GM21367 (cell line): ENCODE measurements around the gene MAGEA2.
"Not testable (repeated sequence)": the region's sequence is repeated elsewhere in the genome, so short reads cannot be mapped to it uniquely, and the experiment has no call there.

Experiments used
- ATAC-seq: cut with Tn5 transposase; IDR thresholded peaks from one replicate; pipeline ENCODE4 v1.9.1; 2021; ENCODE audit not compliant: unreplicated experiment

The MAGEA2 gene, protein sequence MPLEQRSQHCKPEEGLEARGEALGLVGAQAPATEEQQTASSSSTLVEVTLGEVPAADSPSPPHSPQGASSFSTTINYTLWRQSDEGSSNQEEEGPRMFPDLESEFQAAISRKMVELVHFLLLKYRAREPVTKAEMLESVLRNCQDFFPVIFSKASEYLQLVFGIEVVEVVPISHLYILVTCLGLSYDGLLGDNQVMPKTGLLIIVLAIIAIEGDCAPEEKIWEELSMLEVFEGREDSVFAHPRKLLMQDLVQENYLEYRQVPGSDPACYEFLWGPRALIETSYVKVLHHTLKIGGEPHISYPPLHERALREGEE

DNA sequence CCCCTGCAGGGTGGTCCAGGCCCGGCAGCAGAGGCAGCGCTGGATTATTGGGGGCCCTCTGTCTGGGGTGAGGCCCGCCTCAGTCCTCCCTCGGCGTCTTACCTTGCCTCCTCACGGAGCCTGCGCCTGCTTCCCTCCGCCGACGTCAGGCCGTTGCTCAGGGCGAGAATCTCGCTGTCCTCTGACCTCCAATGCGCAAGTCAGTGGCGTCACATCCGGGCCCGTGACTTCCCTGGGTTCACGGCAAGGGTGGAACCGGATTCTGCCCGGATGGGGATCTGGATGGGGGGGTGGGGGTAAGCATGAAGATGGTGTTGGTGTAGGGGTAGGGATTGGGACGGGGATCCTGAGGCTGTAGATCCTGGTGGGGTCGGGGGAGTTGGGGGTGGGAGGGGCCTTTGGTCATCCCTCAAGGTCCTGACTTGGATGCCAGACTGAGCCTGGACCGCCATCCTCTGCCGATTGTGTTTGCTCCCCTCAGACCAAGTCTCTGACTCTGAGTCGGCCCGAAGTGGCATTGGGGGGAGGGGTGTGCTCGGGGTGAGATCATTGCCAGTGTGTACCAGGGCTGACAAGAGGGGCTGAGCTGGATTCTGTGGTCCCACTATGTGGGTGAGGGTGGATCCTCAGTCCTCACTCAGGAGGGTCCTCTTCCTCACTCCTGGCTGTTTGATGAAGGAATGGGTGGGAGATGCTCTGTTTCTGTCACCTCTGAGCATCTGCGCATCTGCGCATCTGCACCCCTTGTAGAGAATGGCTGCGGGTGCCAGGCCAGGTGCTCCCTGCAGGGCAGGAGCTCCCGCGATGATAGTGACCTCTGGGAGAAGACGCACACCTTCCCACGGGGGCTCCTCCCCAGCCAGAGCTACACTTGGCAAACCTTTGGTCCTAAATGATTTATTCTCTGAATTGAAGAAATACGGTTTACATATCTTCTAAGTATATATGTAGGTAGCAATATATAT is at the start of gene MAGEA2:
TSS of gene MAGEA2 (minus strand) at position 157 of the 965 bp plus-strand sequence. CDS start 2,479 bp downstream, outside the sequence.
- not testable (repeated sequence) for ATAC-seq

DNA sequence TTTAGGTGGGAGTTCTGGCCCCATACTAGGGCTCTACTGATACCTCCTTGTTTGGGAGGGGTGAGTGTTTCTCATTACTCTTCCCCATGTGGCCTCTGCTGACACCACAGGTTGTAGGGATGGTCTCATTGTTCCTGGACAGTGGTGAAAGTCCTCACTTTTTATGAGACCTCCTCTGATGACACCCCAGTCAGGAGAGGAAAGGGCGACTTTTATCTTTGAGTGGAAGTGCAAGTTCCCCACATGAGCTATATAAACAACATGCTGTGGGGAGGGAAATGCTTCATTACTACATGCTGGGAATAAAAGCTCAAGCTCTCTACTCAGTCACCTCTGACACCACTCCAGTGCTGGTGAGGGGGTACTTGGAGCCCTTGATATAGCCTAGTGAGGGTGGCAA is 45.3 kb upstream of the MAGEA2 start:
- no peak for ATAC-seq

DNA sequence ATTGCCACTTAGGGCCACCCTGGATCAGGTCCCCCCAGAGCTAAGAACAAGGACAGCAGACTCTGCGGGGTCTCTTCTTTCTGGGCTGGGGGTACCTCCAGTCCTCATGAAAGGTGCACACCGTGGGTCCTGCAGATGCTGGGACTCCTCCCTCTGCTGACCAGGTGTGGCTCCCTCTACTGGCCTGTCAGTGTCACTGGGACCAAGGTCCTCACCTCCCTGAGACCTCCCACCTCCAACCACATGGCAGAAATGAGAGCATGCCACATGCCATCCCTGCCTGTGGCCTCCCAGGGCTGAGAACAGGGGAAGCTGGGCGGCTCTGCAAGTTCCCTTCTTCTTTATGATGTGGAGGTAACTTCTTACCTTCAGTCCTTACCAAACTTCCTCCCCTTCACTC is 33.4 kb upstream of the MAGEA2 start:
- ATAC-seq, result peak; percentile 83

DNA sequence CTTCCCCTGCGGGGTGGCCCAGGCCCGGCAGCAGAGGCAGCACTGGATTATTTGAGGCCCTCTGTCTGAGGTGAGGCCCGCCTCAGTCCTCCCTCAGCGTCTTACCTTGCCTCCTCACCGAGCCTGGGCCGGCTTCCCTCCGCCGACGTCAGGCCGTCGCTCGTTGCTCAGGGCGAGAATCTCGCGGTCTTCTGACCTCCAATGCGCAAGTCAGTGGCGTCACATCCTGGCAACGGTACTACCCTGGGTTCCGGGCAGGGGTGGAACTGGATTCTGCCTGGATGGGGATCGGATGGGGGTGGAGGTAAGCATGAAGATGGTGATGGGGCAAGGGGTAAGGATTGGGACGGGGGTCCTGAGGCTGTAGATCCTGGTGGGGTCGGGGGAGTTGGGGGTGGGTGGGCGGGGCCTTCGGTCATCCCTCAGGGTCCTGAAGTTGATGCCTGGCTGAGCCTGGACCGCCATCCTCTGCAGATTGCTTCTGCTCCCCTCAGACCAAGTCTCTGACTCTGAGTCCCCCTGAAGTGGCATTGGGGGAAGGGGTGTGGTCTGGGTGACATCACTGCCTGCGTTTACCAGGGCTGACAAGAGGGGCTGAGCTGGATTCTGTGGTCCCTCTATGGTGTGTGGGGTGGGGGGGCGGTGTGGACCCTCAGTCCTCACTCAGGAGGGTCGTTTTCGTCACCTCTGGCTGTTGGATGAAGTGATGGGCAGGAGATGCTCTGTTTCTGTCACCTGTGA is 16.1 kb upstream of the MAGEA2 start, which contains the start of gene MAGEA6:
TSS of gene MAGEA6 (minus strand) at position 141 of the 741 bp plus-strand sequence. CDS start 2,039 bp downstream, outside the sequence.
- ATAC-seq, result not testable (repeated sequence)

DNA sequence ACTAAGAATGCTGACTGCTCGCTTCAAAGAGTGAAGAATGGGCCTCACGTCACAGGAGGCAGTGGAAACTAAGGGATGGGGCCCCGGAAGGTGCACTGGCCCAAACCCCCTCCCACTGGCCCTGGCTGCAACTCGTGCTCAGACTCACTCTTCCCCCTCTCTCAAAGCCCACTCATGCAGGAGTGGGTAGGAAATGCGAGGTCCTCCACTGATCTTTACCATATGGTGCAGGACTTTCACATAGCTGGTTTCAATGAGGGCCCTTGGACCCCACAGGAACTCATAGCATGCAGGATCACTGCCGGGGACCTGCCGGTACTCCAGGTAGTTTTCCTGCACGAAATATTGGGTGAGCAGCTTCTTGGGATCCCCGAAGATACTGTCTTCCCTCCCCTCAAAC is 12.9 kb upstream of the MAGEA2 start:
- ATAC-seq, result not testable (repeated sequence)

DNA sequence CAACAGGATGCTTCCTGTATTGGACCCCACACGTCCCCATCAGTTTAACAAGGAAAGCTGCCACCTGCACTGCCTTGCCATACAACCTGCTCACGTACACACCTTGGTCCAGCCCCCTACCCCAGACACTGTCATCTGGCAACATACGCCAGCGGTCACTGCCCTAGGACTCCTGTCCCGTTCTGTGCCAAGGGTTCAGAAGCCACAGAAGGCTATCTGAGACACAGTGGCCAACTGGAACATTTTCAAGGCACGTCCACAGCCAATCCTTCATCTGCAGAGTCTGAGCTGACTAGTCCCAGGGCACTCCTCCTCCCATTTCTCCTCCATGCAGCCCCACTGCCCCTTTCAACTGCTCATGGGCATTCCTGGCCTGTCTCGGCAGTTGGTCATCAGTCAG is 7.9 kb upstream of the MAGEA2 start:
- ATAC-seq, result not testable (repeated sequence)

DNA sequence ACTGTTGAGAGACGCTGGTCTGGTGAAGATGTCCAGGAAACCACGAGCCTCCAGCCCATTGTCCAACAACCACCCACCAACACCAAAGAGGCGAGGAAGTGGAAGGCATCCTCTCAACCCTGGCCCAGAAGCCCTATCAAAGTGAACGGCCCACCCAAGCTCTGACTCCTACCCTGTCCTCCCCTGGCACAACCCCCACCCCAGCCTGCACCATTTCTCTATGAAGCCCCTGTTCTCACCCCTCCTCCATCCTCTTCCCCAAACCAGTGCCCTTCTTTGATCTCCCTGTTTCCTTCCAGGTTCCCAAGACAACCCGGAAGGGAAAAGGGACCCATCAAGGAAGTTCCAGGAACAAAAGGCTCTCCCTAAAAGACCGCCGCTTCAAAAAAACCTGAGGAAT is 5.9 kb upstream of the MAGEA2 start:
- ATAC-seq, result not testable (repeated sequence)

DNA sequence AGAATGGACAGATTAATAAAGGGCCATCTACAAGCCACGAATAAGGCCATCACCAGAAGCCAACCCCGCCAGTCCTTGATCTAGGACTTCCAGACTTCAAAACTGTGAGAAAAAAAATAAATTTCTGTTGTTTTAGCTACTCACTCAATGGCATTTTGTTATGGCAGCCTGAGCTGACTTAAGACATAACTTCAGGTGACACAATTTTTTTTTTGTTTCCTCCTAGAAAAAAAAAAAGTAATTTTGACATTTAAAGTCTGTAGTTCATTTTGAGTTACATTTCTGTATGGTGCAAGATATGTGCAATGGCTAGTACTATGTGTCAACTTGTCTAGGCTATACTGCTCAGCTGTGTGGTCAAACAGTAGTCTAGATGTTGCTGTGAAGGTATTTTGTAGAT is 5.3 kb upstream of the MAGEA2 start, which contains the start of gene CSAG3:
TSS of gene CSAG3 (plus strand) at position 301 of the 400 bp plus-strand sequence.
- ATAC-seq, result not testable (repeated sequence)

DNA sequence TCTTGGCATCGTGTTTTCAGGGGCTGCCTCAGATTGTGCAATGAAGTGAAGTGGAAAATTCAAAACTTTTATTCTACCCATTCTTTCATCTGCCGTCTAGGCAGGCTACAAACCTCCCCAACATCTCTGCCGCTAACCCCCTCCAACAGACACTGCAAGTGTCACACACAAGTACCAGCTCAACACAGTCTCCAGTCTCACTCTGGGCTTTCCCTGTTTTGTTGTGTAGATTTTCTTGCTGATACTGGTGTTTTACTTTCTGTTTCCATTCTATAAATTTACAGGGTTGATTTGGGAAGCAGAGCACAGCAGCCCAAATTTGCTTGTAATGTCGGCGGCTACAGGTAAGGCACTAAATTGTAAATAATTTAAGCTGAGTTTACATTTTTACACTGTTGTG is 1.2 kb upstream of the MAGEA2 start:
- ATAC-seq, result not testable (repeated sequence)

DNA sequence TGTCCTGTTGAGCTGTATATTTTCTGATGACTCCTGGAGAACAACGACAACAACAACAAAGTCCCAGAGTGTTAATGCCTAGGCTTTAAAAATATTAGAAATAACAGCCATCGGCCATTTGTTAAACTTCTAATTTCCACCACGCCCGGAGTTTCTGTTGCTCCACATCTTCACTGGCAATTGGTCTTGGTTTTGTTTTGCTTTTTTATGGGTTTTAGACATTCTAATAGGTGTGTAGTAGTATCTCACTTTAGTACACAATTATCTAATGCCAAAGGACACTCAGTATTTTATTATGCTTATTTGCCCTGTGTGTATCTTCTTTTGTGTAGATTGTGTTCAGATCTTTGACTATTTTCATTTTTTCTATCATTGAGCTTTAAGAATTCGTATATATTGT is 15.1 kb downstream of the MAGEA2 start:
- ATAC-seq, result no peak

DNA sequence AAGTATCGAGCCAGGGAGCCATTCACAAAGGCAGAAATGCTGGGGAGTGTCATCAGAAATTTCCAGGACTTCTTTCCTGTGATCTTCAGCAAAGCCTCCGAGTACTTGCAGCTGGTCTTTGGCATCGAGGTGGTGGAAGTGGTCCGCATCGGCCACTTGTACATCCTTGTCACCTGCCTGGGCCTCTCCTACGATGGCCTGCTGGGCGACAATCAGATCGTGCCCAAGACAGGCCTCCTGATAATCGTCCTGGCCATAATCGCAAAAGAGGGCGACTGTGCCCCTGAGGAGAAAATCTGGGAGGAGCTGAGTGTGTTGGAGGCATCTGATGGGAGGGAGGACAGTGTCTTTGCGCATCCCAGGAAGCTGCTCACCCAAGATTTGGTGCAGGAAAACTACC is 17.1 kb downstream of the MAGEA2 start:
- ATAC-seq, result not testable (repeated sequence)

DNA sequence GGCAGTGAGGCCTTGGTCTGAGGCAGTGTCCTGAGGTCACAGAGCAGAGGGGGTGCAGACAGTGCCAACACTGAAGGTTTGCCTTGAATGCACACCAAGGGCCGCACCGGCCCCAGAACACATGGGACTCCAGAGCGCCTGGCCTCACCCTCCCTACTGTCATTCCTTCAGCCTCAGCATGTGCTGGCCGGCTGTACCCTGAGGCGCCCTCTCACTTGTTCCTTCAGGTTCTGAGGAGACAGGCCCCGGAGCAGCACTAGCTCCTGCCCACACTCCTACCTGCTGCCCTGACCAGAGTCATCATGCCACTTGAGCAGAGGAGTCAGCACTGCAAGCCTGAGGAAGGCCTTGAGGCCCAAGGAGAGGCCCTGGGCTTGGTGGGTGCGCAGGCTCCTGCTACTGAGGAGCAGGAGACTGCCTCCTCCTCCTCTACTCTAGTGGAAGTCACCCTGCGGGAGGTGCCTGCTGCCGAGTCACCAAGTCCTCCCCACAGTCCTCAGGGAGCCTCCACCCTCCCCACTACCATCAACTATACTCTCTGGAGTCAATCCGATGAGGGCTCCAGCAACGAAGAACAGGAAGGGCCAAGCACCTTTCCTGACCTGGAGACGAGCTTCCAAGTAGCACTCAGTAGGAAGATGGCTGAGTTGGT is 17.7 kb downstream of the MAGEA2 start:
- ATAC-seq, result no peak

DNA sequence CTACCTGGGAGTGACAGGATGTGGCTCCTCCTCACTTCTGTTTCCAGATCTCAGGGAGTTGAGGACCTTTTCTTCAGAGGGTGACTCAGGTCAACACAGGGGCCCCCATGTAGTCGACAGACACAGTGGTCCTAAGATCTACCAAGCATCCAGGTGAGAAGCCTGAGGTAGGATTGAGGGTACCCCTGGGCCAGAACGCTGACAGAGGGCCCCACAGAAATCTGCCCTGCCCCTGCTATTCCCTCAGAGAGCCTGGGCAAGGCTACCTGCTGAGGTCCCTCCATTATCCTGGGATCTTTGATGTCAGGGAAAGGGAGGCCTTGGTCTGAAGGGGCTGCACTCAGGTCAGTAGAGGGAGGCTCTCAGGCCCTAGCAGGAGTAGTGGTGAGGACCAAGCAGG is 18.5 kb downstream of the MAGEA2 start:
- ATAC-seq, result no peak

DNA sequence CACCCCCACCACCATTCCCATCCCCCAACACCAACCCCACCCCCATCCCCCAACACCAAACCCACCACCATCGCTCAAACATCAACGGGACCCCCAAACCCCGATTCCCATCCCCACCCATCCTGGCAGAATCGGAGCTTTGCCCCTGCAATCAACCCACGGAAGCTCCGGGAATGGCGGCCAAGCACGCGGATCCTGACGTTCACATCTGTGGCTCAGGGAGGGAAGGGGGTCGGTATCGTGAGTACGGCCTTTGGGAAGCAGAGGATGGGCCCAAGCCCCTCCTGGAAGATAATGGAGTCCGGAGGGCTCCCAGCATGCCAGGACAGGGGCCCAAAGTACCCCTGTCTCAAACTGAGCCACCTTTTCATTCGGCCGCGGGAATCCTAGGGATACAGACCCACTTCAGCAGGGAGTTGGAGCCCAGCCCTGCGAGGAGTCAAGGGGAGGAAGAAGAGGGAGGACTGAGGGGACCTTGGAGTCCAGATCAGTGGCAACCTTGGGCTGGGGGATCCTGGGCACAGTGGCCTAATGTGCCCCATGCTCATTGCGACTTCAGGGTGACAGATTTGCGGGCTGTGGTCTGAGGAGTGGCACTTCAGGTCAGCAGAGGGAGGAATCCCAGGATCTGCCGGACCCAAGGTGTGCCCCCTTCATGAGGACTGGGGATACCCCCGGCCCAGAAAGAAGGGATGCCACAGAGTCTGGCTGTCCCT is 19.3 kb downstream of the MAGEA2 start:
- ATAC-seq, result not testable (repeated sequence)

DNA sequence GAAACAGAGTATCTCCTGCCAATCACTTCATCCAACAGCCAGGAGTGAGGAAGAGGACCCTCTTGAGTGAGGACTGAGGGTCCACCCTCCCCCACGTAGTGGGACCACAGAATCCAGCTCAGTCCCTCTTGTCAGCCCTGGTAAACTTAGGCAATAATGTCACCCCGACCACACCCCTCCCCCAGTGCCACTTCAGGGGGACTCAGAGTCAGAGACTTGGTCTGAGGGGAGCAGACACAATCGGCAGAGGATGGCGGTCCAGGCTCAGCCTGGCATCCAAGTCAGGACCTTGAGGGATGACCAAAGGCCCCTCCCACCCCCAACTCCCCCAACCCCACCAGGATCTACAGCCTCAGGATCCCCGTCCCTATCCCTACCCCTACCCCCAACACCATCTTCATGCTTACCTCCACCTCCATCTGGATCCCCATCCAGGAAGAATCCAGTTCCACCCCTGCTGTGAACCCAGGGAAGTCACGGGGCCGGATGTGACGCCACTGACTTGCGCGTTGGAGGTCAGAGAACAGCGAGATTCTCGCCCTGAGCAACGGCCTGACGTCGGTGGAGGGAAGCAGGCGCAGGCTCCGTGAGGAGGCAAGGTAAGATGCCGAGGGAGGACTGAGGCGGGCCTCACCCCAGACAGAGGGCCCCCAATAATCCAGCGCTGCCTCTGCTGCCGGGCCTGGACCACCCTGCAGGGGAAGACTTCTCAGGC is 20.2 kb downstream of the MAGEA2 start, which contains the start of the genes CSAG1 and MAGEA12:
TSS of gene CSAG1 (minus strand) at position 461 of the 715 bp plus-strand sequence. CDS start 1,261 bp downstream, outside the sequence.
TSS of gene MAGEA12 (plus strand) at position 497 of the 715 bp plus-strand sequence. CDS start 2,405 bp downstream, outside the sequence.
- ATAC-seq, result no peak

DNA sequence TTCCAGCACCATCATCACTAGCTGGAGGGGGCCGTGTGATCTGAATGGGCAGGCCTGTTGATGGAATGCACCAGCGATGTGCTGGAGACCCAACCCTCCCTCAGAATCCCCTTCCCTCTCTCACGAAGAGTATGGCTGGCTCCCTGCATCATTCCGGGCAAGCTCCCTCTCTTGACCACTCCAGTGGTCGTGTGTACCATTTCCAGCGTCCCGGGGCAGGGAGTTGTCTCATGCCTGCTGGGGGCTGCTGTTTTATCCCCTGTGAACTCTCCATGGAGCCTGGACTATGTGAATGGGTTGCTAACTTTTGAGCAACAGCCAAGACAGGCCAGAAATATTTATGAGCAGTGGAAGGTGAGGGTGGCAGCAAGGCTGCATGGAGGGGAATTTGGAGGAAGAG is 28.2 kb downstream of the MAGEA2 start:
- ATAC-seq, result no peak

DNA sequence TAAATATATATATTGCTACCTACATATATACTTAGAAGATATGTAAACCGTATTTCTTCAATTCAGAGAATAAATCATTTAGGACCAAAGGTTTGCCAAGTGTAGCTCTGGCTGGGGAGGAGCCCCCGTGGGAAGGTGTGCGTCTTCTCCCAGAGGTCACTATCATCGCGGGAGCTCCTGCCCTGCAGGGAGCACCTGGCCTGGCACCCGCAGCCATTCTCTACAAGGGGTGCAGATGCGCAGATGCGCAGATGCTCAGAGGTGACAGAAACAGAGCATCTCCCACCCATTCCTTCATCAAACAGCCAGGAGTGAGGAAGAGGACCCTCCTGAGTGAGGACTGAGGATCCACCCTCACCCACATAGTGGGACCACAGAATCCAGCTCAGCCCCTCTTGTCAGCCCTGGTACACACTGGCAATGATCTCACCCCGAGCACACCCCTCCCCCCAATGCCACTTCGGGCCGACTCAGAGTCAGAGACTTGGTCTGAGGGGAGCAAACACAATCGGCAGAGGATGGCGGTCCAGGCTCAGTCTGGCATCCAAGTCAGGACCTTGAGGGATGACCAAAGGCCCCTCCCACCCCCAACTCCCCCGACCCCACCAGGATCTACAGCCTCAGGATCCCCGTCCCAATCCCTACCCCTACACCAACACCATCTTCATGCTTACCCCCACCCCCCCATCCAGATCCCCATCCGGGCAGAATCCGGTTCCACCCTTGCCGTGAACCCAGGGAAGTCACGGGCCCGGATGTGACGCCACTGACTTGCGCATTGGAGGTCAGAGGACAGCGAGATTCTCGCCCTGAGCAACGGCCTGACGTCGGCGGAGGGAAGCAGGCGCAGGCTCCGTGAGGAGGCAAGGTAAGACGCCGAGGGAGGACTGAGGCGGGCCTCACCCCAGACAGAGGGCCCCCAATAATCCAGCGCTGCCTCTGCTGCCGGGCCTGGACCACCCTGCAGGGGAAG is 39.5 kb downstream of the MAGEA2 start, which contains the start of gene MAGEA2B:
TSS of gene MAGEA2B (plus strand) at position 814 of the 973 bp plus-strand sequence. CDS start 2,479 bp downstream, outside the sequence.
- not testable (repeated sequence) for ATAC-seq
